CD4-positive, alpha-beta T cell treated with Interleukin-15 for 4 hours (primary cell): ENCODE results near the gene ARHGEF39.
A peak's percentile ranks its signal among the peaks of the same experiment; 100 is the strongest.
"Not testable (repeated sequence)": the region's sequence is repeated elsewhere in the genome, so short reads cannot be mapped to it uniquely, and the experiment has no call there.

ENCODE experiments used
- DNase-seq: peaks from one replicate; pipeline ENCODE4 v3.0.0-alpha.2; 2020; ENCODE audit warnings: low spot score

ARHGEF39 gene

DNA sequence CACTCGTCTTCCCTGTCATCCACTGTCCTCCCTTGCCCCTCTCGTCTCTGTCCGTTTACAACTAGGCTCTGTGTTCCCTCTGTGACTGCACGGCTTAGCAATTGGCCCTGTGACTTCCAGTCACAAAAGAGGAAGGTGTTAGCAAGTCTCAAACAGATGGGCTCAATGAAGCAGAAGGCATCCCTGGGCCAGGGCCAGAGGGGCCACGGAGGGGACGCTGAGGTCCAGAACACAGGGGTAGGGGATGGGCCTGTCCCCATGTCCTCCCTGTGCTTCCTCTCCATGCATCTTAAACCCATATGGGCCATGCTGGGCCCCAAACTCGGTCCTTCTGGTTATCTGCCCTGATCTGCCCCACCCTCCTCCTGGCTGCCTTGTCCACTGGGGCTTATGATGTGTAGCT is 46.7 kb downstream of the ARHGEF39 start, which contains the start of gene CD72:
Gene CD72 (minus strand): TSS at position 89 of the 403 bp plus-strand sequence. CDS start 110 bp downstream, outside the sequence.
- DNase-seq: no peak

DNA sequence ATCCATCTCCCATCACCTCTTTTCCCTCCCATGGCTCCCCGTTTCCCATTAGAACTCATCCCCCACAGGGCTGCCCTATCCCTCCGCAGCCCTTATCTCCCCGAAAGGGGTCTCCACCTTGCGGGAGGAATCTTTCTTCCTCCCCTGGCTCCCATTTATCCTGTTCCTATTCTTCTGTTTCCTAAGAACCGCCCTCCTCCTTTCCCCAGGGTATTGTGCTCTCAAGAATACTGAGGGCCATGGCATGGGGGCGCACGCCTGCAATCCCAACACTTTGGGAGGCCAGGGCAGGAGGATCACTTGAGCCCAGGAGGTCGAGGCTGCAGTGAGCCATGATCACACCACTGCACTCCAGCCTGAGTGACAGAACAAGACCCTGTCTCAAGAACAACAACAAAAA is 47.4 kb downstream of the ARHGEF39 start:
- no peak for DNase-seq

DNA sequence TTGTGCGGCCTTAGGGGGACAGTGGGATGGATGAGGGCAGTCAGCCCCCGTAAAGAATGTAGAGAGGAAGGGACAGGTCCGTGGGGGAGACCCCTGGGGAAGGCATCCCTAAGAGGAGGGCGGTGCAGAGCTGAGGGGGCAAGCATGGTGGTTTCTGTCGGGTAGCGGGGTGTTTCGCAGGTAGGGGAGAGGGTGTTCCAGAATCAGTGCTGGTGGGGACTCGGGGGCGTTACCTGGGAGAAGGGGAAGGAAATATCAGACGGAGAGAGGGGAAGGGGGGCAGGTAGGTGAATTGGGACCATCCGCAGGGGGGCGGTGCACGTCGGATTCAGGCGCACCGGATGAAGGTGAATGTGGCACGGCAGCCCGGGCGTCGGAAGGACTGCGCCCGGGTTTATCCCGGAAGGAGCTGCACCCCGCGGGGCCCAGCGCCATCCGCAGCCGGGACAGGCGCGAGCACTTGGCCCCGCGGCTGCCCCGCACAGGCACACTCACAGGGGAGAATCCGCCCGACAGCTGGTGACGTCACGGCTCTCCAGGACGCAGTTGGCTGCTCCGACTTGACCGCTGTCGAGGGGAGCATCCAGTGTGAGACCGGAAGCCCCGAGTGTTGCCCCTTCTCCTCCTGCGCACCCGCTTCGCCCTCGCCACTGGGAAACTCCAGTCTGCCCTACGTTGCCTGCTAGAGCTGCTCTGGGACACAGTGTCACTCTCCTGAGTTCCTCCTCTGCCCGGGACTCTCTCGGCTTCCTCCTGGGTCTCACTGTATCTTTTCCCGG is 48.1 kb downstream of the ARHGEF39 start:
- peak; percentile 62 for DNase-seq

DNA sequence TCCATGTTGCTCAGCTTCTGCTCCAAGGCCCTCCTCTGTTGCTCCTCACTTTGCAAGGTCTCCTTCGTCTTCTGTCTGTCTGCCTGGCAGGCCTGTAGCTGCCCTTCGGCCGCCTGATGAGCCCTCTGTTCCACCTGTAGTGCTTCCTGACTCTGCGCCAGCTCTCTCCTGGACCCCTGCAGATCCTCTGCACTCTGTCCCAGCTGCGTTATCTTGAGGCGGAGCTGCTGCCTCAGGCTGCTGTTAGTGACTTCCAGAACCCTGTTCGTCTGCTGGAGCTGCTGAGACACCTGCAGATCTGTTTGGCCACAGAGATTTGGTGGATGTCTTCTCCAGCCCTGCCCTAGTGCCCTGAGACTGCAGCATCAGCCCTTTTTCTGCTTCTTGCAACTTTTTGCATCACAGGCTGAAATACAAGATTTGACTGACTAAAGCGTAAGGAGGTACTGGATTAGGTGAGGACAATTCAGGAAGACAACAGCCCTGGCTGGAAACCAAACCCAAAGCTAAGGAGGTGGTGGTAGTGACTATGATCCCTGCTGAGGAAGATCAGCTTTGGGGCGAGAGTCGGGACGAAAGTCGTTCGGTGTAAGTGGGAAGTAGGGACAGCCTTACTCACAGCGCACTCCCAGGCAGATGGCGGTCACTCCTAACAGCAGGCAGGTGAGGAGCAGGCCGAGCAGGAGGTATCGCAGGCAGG is 48.9 kb downstream of the ARHGEF39 start:
- DNase-seq: no peak

DNA sequence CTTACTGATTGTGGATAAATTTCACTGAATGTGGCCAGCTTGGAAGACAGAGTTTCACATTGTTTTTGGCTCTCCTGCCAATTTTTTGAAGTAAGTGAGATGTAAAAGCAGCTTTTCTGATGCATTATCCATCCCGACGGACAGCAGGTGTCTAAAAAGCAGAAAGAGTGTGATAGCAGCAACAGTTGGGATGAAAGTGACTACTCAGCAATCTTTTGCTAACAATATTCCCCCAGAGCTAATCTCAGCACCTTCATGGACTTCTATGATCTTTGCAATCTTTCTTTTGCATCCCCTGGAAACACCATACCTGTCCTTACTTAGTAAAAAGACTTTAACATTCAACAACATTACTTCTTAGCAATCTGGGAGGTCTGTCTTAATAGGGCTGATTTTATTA is 52.2 kb downstream of the ARHGEF39 start:
- DNase-seq: no peak

DNA sequence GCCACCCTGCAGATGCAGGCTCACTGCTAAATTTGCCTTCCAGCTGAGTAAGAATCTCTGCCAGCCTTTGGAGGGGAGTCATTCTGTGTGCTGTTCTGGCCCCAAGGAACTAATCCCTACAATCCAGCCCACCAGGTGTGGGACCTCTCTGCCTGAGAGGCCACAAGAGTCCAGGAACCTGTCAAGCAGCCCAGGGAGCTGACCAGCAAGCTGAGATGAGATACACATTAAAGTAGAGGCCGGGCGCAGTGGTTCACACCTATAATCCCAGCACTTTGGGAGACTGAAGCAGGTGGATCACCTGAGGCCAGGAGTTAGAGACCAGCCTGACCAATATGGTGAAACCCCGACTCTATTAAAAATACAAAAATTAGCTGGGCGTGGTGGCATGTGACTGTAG is 52.9 kb downstream of the ARHGEF39 start:
- DNase-seq: not testable (repeated sequence)

DNA sequence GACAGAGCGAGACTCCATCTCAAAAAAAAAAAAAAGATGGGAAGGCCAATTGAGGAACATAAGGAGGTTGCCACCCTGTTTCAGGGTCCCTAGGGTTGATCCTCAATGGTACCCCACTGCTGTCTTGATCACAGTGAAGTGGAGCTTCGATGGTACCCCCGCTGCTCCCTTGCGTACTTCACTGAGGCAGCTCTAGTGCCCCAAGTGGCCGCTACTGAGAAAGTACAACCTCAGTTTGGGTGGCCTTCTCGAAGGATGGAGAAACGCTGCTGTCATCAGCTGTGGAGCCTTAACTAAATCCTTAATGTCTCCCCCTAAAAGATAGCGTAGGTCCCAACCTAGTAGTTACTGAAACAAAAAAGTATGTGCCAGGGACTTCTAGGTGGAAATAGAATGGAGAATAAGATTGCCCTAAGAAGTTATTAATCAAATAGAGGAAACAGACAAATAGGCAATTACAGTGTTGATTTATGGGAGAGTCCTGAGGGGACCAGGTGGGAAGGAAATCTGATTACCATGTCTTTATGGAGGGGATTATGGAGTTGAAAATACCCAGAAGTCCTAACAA is 53.7 kb downstream of the ARHGEF39 start:
- peak; percentile 66 for DNase-seq

DNA sequence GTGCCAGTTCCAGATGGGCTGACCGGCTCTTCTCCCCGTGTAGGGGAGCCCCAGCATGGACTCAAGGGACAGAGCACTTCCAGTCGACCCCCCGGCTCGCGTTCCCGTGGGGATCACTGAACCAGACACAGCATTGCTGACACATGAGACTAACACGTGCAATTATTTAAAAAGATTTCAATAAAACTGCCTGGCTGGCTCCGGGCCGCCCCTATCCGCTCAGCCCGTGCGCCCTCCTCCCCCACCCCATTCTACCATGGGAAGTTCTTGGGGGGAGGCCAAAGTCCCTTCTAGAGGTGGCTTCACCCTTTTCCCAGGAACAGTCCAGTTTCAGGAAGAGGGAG is 55.2 kb downstream of the ARHGEF39 start:
- DNase-seq: no peak
